GM23338 (cell line): ENCODE measurements around the gene ANKRD55. TPM values are rescaled to one million over a fixed set of nuclear protein-coding genes. Genes with fewer than 3 reads are reported as not detected.
"Not testable (repeated sequence)": the region's sequence is repeated elsewhere in the genome, so short reads cannot be mapped to it uniquely, and the experiment has no call there.

Experiments used
- ATAC-seq: fragments of 200-7000 bp; cut with Tn5 transposase; 3 replicates; pipeline ENCODE4 v1.9.1; 2020
- DNase-seq: peaks from one replicate; pipeline ENCODE4 v3.0.0-alpha.2; 2015; ENCODE audit warnings: low spot score
- H2AFZ ChIP-seq: fragments of 200-600 bp; sonication (generic); 2 replicates; pipeline ENCODE4 v1.8.0; 2016; ENCODE audit warnings: antibody characterized with exemption, mild to moderate bottlenecking, moderate library complexity
- H3F3A ChIP-seq: fragments of 200-600 bp; sonication (generic); replicated peaks from 2 replicates; pipeline ENCODE4 v1.8.0; 2017; ENCODE audit warnings: antibody characterized with exemption, mixed run types, low read depth
- H3K27ac ChIP-seq: fragments of 200-600 bp; sonication (generic); 2 replicates; pipeline ENCODE4 v1.6.1; 2016; ENCODE audit warnings: low read depth
- H3K27me3 ChIP-seq: fragments of 200-600 bp; sonication (generic); 2 replicates; pipeline ENCODE4 v1.8.0; 2016; ENCODE audit warnings: mild to moderate bottlenecking, mixed run types, moderate library complexity; ENCODE audit not compliant: insufficient read depth
- H3K36me3 ChIP-seq: fragments of 200-600 bp; sonication (generic); 2 replicates; pipeline ENCODE4 v1.8.0; 2016; ENCODE audit warnings: mild to moderate bottlenecking; ENCODE audit not compliant: insufficient read depth
- H3K4me1 ChIP-seq: fragments of 200-600 bp; sonication (generic); 2 replicates; pipeline ENCODE4 v1.8.0; 2016; ENCODE audit warnings: mild to moderate bottlenecking, moderate library complexity; ENCODE audit not compliant: insufficient read depth
- H3K4me2 ChIP-seq: fragments of 200-600 bp; sonication (generic); 2 replicates; pipeline ENCODE4 v1.7.1; 2017; ENCODE audit warnings: mixed run types
- H3K4me3 ChIP-seq: fragments of 200-600 bp; sonication (generic); 2 replicates; pipeline ENCODE4 v1.6.1; 2016; ENCODE audit warnings: mixed run types
- H3K79me2 ChIP-seq: fragments of 200-600 bp; sonication (generic); replicated peaks from 2 replicates; pipeline ENCODE4 v1.8.0; 2017; ENCODE audit warnings: mild to moderate bottlenecking; ENCODE audit not compliant: insufficient read depth
- H3K9me2 ChIP-seq: fragments of 200-600 bp; sonication (generic); 2 replicates; pipeline ENCODE4 v1.8.0; 2017; ENCODE audit not compliant: insufficient read depth
- H4K20me1 ChIP-seq: fragments of 200-600 bp; sonication (generic); replicated peaks from 2 replicates; pipeline ENCODE4 v1.8.0; 2017; ENCODE audit warnings: mild to moderate bottlenecking; ENCODE audit not compliant: insufficient read depth
- H3K27ac Mint-ChIP-seq: 2 replicates; pipeline ENCODE4 v1.8.0; 2020; ENCODE audit warnings: inconsistent platforms, mild to moderate bottlenecking, moderate library complexity, mixed read lengths
- H3K27me3 Mint-ChIP-seq: 3 replicates; pipeline ENCODE4 v1.8.0; 2022; ENCODE audit warnings: low read depth, mild to moderate bottlenecking, moderate library complexity, mixed read lengths, inconsistent platforms; ENCODE audit not compliant: insufficient read depth, poor library complexity
- H3K36me3 Mint-ChIP-seq: 3 replicates; pipeline ENCODE4 v1.8.0; 2021; ENCODE audit warnings: low read depth, mild to moderate bottlenecking, inconsistent platforms, moderate library complexity, mixed read lengths
- H3K4me1 Mint-ChIP-seq: 3 replicates; pipeline ENCODE4 v1.8.0; 2020; ENCODE audit warnings: mild to moderate bottlenecking, inconsistent platforms, mixed read lengths
- H3K4me3 Mint-ChIP-seq: 3 replicates; pipeline ENCODE4 v1.8.0; 2021; ENCODE audit warnings: moderate library complexity, mild to moderate bottlenecking, inconsistent platforms, mixed read lengths
- H3K9me3 Mint-ChIP-seq: 3 replicates; pipeline ENCODE4 v1.8.0; 2020; ENCODE audit warnings: moderate library complexity, mild to moderate bottlenecking, inconsistent platforms, mixed read lengths
- EZH2phosphoT487 ChIP-seq: fragments of 200-600 bp; sonication (generic); IDR thresholded peaks from one replicate; pipeline ENCODE4 v1.8.1; 2018; ENCODE audit warnings: antibody characterized with exemption; ENCODE audit not compliant: unreplicated experiment
- JUNB ChIP-seq: IDR thresholded peaks from one replicate; pipeline ENCODE4 v1.6.1; 2016; ENCODE audit warnings: antibody characterized with exemption; ENCODE audit not compliant: unreplicated experiment
- POLR2AphosphoS5 ChIP-seq: IDR thresholded peaks from 2 replicates; pipeline ENCODE4 v1.6.1; 2016; ENCODE audit warnings: antibody characterized with exemption, low read depth
- STAT1 ChIP-seq: IDR thresholded peaks from one replicate; pipeline ENCODE4 v1.6.1; 2016; ENCODE audit warnings: antibody characterized with exemption; ENCODE audit not compliant: unreplicated experiment
- ZNF114 ChIP-seq: fragments of 250-450 bp; sonication (Bioruptor Pico); IDR thresholded peaks from 2 replicates; pipeline ENCODE4 v1.5.0; 2020; ENCODE audit warnings: mild to moderate bottlenecking, moderate library complexity
- ZNF331 ChIP-seq: fragments of 250-450 bp; sonication (Bioruptor Pico); IDR thresholded peaks from 2 replicates; pipeline ENCODE4 v1.5.0; 2020; ENCODE audit warnings: low read depth, mild to moderate bottlenecking, moderate library complexity
- polyA plus RNA-seq: library from polyadenylated mRNA; unstranded; fragments of >200 nt; fragmentation: Nextera tagmentation; extraction: Ambion mirVana; gene quantifications from 2 replicates; pipeline ENCODE4 v1.2.1, GENCODE V29; 2016
- total RNA-seq: library from RNA; depleted of rRNA; stranded (reverse); fragments of >200 nt; shearing (Covaris generic); gene quantifications from 2 replicates; pipeline ENCODE4 v1.2.3, GENCODE V29; 2014
- TF ChIP-seq, protein P1 (sequence below): fragments of 250-450 bp; sonication (Bioruptor Pico); IDR thresholded peaks from 2 replicates; pipeline ENCODE4 v1.5.0; 2020; ENCODE audit warnings: mild to moderate bottlenecking, moderate library complexity

ANKRD55 gene
- total and polyA plus RNA-seq, 2 experiments from 2014 or later = not detected

DNA sequence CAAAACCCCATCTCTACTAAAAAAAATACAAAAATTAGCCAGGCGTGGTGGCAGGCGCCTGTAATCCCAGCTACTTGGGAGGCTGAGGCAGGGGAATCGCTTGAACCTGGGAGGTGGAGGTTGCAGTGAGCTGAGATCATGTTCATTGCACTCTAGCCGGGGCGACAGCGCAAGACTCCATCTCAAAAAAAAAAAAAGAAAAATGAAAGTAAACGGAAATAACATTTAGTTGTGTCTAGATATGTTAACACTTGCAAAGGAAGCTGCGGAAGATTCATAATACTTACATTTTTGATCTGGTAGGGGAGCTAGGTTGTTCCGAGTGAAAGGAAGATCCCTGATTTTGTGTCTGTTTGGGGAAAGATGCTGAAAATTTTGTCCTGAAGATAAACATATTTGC, 130.9 kb downstream of the ANKRD55 start:
- H3K4me1 Mint-ChIP-seq, H3K27me3 Mint-ChIP-seq, H3K9me2 ChIP-seq, H3K4me1 ChIP-seq, H3K36me3 Mint-ChIP-seq, H3K27ac ChIP-seq, DNase-seq, ATAC-seq, H3K4me2 ChIP-seq, H2AFZ ChIP-seq, H3K4me3 Mint-ChIP-seq, H3K36me3 ChIP-seq, H3K27ac Mint-ChIP-seq, H3F3A ChIP-seq, H4K20me1 ChIP-seq, H3K79me2 ChIP-seq, H3K9me3 Mint-ChIP-seq, H3K27me3 ChIP-seq, H3K4me3 ChIP-seq: not testable (repeated sequence)

DNA sequence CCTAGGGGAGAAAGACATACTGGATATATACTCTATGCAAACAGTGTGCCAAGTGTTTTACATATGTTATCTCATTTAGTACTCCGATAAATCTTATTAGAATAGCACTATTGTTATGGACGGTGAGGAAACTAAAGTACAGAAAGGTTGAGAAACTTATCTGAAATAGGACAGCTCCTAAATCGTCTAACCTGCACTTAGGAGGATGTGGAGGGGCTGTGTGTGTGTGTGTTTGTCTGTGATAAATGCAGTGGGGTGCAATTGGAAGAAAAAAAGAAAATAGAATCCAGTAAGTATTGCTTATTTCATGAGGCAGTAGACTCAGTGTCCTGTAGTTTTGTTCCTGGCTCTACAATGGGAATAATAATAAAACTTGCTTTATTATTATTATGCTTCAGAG, 131.9 kb downstream of the ANKRD55 start:
- Histone ChIP-seq H4K20me1 (no peaks in the 10 kb centered on the region), H3K36me3 (no peaks in the 10 kb centered on the region), H3K27me3 (no peaks in the 10 kb centered on the region), H3K4me3 (no peak overlapping the region), H3K4me2 (no peak overlapping the region), H3K27ac (no peak overlapping the region), H3K79me2 (no peaks in the 10 kb centered on the region), H3K9me2 (no peaks in the 10 kb centered on the region), H3K4me1 (no peaks in the 10 kb centered on the region), H2AFZ (no peak overlapping the region), H3F3A (no peaks in the 10 kb centered on the region)
- H3K4me1 Mint-ChIP-seq = no peaks in the 10 kb centered on the region
- no peak overlapping the region for H3K27ac Mint-ChIP-seq
- H3K9me3 Mint-ChIP-seq = no peaks in the 10 kb centered on the region
- H3K36me3 Mint-ChIP-seq = no peaks in the 10 kb centered on the region
- ATAC-seq = no peak
- no peak for DNase-seq
- H3K27me3 Mint-ChIP-seq = peaks cover 1% of the 10 kb centered on the region
- no peak overlapping the region for H3K4me3 Mint-ChIP-seq
- TF ChIP-seq POLR2AphosphoS5 (no peak), ZNF114 (CRISPR knock-in tag) (no peak), EZH2phosphoT487 (no peak), JUNB (no peak), ZNF331 (CRISPR knock-in tag) (no peak), STAT1 (no peak)
- TF ChIP-seq, protein P1, sequence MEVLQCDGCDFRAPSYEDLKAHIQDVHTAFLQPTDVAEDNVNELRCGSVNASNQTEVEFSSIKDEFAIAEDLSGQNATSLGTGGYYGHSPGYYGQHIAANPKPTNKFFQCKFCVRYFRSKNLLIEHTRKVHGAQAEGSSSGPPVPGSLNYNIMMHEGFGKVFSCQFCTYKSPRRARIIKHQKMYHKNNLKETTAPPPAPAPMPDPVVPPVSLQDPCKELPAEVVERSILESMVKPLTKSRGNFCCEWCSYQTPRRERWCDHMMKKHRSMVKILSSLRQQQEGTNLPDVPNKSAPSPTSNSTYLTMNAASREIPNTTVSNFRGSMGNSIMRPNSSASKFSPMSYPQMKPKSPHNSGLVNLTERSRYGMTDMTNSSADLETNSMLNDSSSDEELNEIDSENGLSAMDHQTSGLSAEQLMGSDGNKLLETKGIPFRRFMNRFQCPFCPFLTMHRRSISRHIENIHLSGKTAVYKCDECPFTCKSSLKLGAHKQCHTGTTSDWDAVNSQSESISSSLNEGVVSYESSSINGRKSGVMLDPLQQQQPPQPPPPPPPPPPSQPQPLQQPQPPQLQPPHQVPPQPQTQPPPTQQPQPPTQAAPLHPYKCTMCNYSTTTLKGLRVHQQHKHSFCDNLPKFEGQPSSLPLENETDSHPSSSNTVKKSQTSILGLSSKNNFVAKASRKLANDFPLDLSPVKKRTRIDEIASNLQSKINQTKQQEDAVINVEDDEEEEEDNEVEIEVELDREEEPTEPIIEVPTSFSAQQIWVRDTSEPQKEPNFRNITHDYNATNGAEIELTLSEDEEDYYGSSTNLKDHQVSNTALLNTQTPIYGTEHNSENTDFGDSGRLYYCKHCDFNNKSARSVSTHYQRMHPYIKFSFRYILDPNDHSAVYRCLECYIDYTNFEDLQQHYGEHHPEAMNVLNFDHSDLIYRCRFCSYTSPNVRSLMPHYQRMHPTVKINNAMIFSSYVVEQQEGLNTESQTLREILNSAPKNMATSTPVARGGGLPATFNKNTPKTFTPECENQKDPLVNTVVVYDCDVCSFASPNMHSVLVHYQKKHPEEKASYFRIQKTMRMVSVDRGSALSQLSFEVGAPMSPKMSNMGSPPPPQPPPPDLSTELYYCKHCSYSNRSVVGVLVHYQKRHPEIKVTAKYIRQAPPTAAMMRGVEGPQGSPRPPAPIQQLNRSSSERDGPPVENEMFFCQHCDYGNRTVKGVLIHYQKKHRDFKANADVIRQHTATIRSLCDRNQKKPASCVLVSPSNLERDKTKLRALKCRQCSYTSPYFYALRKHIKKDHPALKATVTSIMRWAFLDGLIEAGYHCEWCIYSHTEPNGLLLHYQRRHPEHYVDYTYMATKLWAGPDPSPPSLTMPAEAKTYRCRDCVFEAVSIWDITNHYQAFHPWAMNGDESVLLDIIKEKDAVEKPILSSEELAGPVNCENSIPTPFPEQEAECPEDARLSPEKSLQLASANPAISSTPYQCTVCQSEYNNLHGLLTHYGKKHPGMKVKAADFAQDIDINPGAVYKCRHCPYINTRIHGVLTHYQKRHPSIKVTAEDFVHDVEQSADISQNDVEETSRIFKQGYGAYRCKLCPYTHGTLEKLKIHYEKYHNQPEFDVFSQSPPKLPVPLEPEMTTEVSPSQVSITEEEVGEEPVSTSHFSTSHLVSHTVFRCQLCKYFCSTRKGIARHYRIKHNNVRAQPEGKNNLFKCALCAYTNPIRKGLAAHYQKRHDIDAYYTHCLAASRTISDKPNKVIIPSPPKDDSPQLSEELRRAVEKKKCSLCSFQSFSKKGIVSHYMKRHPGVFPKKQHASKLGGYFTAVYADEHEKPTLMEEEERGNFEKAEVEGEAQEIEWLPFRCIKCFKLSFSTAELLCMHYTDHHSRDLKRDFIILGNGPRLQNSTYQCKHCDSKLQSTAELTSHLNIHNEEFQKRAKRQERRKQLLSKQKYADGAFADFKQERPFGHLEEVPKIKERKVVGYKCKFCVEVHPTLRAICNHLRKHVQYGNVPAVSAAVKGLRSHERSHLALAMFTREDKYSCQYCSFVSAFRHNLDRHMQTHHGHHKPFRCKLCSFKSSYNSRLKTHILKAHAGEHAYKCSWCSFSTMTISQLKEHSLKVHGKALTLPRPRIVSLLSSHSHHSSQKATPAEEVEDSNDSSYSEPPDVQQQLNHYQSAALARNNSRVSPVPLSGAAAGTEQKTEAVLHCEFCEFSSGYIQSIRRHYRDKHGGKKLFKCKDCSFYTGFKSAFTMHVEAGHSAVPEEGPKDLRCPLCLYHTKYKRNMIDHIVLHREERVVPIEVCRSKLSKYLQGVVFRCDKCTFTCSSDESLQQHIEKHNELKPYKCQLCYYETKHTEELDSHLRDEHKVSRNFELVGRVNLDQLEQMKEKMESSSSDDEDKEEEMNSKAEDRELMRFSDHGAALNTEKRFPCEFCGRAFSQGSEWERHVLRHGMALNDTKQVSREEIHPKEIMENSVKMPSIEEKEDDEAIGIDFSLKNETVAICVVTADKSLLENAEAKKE (CRISPR knock-in tag) = no peak
